ENCODE results near the gene LAGE3. TPM values are rescaled to one million over a fixed set of nuclear protein-coding genes. Genes with fewer than 3 reads are reported as not detected.

Gene LAGE3
- total RNA-seq, 4 donors from 2014 or later: 4.7 to 19.4 (median 13.1) TPM; not detected in 1

DNA sequence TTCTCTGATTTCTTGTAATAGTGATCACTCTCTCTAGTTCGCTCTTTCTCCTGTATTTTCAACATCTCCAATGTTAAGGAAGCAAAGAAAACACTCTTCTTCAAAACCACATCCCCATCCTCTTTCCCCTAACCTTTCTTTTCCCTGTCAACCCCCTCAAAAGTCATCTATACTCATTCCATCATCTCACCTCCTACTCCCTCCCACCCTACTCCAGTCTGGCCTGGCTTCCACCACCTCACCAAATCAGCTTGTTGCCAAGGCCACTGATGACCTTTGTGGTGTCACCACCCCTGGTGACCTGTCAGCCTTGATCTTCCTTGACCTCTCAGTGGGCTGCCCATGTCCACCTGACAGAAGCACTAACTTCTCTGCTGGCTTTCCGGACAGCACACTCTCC is 34.6 kb upstream of the LAGE3 start:
- Histone ChIP-seq H3K27ac (no peak overlapping the region), H3K4me1 (no peaks in the 10 kb centered on the region), H3K36me3 (no peaks in the 10 kb centered on the region), H3K27me3 (no peaks in the 10 kb centered on the region), H3K4me3 (no peak overlapping the region), H3K9me3 (no peaks in the 10 kb centered on the region)
- intact Hi-C loops (cut with DNase I; ENCODE audit: low total_unique reads): no loop called here
- TF ChIP-seq, protein P1, sequence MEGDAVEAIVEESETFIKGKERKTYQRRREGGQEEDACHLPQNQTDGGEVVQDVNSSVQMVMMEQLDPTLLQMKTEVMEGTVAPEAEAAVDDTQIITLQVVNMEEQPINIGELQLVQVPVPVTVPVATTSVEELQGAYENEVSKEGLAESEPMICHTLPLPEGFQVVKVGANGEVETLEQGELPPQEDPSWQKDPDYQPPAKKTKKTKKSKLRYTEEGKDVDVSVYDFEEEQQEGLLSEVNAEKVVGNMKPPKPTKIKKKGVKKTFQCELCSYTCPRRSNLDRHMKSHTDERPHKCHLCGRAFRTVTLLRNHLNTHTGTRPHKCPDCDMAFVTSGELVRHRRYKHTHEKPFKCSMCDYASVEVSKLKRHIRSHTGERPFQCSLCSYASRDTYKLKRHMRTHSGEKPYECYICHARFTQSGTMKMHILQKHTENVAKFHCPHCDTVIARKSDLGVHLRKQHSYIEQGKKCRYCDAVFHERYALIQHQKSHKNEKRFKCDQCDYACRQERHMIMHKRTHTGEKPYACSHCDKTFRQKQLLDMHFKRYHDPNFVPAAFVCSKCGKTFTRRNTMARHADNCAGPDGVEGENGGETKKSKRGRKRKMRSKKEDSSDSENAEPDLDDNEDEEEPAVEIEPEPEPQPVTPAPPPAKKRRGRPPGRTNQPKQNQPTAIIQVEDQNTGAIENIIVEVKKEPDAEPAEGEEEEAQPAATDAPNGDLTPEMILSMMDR (IDR thresholded peaks at IDR 0.05): no peak
- no peak for TF ChIP-seq POLR2A (IDR thresholded peaks at IDR 0.05)
- no peak for DNase-seq

- no peak overlapping the region for H3K4me3 ChIP-seq
- no peaks in the 10 kb centered on the region for H3K4me1 ChIP-seq
- no peak overlapping the region for H3K27ac ChIP-seq
- no peak for TF ChIP-seq POLR2A (IDR thresholded peaks at IDR 0.05)
- TF ChIP-seq, protein P1 (IDR thresholded peaks at IDR 0.05): no peak
- no peaks in the 10 kb centered on the region for H3K27me3 ChIP-seq
- H3K9me3 ChIP-seq: no peaks in the 10 kb centered on the region
- H3K36me3 ChIP-seq: no peaks in the 10 kb centered on the region
- no peak for DNase-seq
- intact Hi-C loops (cut with DNase I; ENCODE audit: low total_unique reads): no loop called here
Measured at GRCh38 chrX:154512879-154513553, 33.9 kb upstream of the LAGE3 start.

DNA sequence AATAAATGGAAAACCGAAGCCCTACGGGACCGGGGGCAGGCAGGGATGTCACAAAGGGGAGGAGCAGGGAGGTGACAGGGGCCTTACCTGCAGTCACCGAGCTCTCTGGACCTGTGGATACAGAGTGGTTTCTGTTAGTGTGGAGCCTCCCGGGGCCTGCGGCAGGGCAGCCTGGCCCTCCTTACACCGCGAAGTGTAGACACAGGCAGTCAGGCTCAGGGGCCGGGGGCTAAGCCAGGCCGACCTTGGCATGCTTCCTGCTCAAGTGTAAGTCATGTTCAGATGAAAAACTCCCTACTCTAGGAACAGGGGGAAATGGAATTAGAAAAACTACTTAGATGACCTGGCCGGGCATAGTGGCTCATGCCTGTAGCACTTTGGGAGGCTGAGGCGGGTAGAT is 32.7 kb upstream of the LAGE3 start:
- Histone ChIP-seq H3K27me3 (no peaks in the 10 kb centered on the region), H3K4me3 (no peak overlapping the region), H3K4me1 (no peaks in the 10 kb centered on the region), H3K36me3 (no peaks in the 10 kb centered on the region), H3K27ac (no peak overlapping the region), H3K9me3 (no peaks in the 10 kb centered on the region)
- DNase-seq: no peak
- TF ChIP-seq, protein P1 (IDR thresholded peaks at IDR 0.05): no peak
- TF ChIP-seq POLR2A (IDR thresholded peaks at IDR 0.05): no peak
- intact Hi-C loops (cut with DNase I; ENCODE audit: low total_unique reads): no loop called here

GRCh38 chrX:154509455-154509854 is 30.4 kb upstream of the LAGE3 start:
- no peak for DNase-seq
- no peak for TF ChIP-seq POLR2A (IDR thresholded peaks at IDR 0.05)
- TF ChIP-seq, protein P1 (IDR thresholded peaks at IDR 0.05): no peak
- intact Hi-C loops (cut with DNase I; ENCODE audit: low total_unique reads): no loop called here
- no peak overlapping the region for H3K4me3 ChIP-seq
- no peaks in the 10 kb centered on the region for H3K27me3 ChIP-seq
- no peaks in the 10 kb centered on the region for H3K4me1 ChIP-seq
- H3K9me3 ChIP-seq: no peaks in the 10 kb centered on the region
- H3K36me3 ChIP-seq: no peaks in the 10 kb centered on the region
- no peak overlapping the region for H3K27ac ChIP-seq

DNA sequence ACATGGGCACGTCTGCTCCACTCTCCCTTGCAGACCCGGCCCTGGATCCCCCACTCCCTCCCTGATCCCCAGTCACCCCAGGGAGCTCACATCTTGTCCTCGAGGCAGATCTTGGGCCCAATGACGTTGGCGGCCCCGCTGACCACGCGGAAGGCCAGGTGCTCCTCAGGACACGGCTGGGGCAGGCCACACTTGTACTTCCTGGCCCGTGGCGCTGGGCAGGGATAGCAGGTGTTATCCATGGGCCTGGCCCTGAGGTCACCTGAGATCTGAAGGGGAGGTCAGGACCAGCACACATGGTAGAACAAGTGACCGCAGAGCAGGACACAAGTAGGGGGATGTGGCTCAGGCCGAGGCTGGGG is 29.3 kb upstream of the LAGE3 start:
- TF ChIP-seq POLR2A (IDR thresholded peaks at IDR 0.05): no peak
- TF ChIP-seq, protein P1 (IDR thresholded peaks at IDR 0.05): no peak
- DNase-seq: no peak
- H3K36me3 ChIP-seq: no peaks in the 10 kb centered on the region
- intact Hi-C loops (cut with DNase I; ENCODE audit: low total_unique reads): no loop called here
- H3K27ac ChIP-seq: no peak overlapping the region
- H3K9me3 ChIP-seq: no peaks in the 10 kb centered on the region
- no peaks in the 10 kb centered on the region for H3K27me3 ChIP-seq
- no peaks in the 10 kb centered on the region for H3K4me1 ChIP-seq
- no peak overlapping the region for H3K4me3 ChIP-seq
